HFF-Myc (cell line): ENCODE results near the gene SMAD7.

Experiments
- DNase-seq: peaks from one replicate; pipeline ENCODE4 v3.0.0-alpha.2; 2011; ENCODE audit warnings: low read depth; ENCODE audit errors: extremely low read depth
- H3K4me3 ChIP-seq: replicated peaks from 2 replicates; pipeline ENCODE4 v1.5.1; 2011; ENCODE audit warnings: low read depth, mild to moderate bottlenecking, control low read depth, low read length
- CTCF ChIP-seq: IDR thresholded peaks from 2 replicates; pipeline ENCODE4 v1.5.1; 2012; ENCODE audit warnings: mild to moderate bottlenecking, low read depth, low read length, control low read depth; ENCODE audit errors: missing control alignments

SMAD7 gene

GRCh38 chr18:48929941-48930713 is 20.6 kb downstream of the SMAD7 start:
- H3K4me3 ChIP-seq, result peak overlapping the region; percentile 2; the same call in 1 of the 2 replicates
- no peak for TF ChIP-seq CTCF
- DNase-seq, result no peak

- no peak for DNase-seq
- no peak for TF ChIP-seq CTCF
- H3K4me3 ChIP-seq, result no peak overlapping the region
Observed at GRCh38 chr18:48929212-48929612, 21.6 kb downstream of the SMAD7 start.

- DNase-seq, result no peak
- H3K4me3 ChIP-seq, result no peak overlapping the region
- TF ChIP-seq CTCF, result no peak
Observed at GRCh38 chr18:48928787-48929186, 22.0 kb downstream of the SMAD7 start.

GRCh38 chr18:48927286-48928080 is 23.3 kb downstream of the SMAD7 start:
- no peak overlapping the region for H3K4me3 ChIP-seq
- TF ChIP-seq CTCF, result no peak
- DNase-seq, result no peak

- TF ChIP-seq CTCF, result no peak
- no peak overlapping the region for H3K4me3 ChIP-seq
Observed at GRCh38 chr18:48926420-48926857, 24.3 kb downstream of the SMAD7 start.

GRCh38 chr18:48925491-48925780 is 25.3 kb downstream of the SMAD7 start:
- H3K4me3 ChIP-seq, result no peak overlapping the region
- no peak for DNase-seq

More at GRCh38 chr18:48926420-48926857, 24.3 kb downstream of the SMAD7 start:
- DNase-seq, result no peak

More at GRCh38 chr18:48925491-48925780, 25.3 kb downstream of the SMAD7 start:
- no peak for TF ChIP-seq CTCF
